Right lobe of liver (tissue), 6 donors: ENCODE measurements around the gene CUEDC1. TPM values are rescaled to one million over a fixed set of nuclear protein-coding genes. Genes with fewer than 3 reads are reported as not detected.

Experiments used
- ATAC-seq, 4 donors: fragments of 200-7000 bp; cut with Tn5 transposase; one replicate each; pipeline ENCODE4 v1.9.1; 2020; ENCODE audit warnings: mild to moderate bottlenecking in 4 of 4, moderate library complexity in 4 of 4
- DNase-seq, 3 donors: peaks; one replicate each; pipeline ENCODE4 v3.0.0-alpha.2; 2020
- H3K27ac ChIP-seq, 3 donors: fragments of 200-600 bp; one replicate each; pipeline ENCODE4 v1.8.0; 2022
- H3K27me3 ChIP-seq, 2 donors: fragments of 200-600 bp; one replicate each; pipeline ENCODE4 v1.8.0; 2022
- H3K36me3 ChIP-seq, 4 donors: fragments of 200-600 bp; sonication (generic) in 1 of 4; one replicate each; pipeline versions ENCODE4 v1.5.1 to v1.8.0; 2017 to 2022; ENCODE audit warnings: control low read depth in 1 of 4
- H3K4me1 ChIP-seq, 4 donors: fragments of 200-600 bp; sonication (generic) in 1 of 4; one replicate each; pipeline versions ENCODE4 v1.5.1 to v1.8.0; 2017 to 2022; ENCODE audit warnings: control low read depth in 1 of 4
- H3K4me3 ChIP-seq, 3 donors: fragments of 200-600 bp; one replicate each; pipeline ENCODE4 v1.8.0; 2022
- H3K9me3 ChIP-seq, 4 donors: fragments of 200-600 bp; sonication (generic) in 1 of 4; one replicate each; pipeline versions ENCODE4 v1.5.1 to v1.8.0; 2017 to 2022; ENCODE audit warnings: control low read depth in 1 of 4
- CTCF ChIP-seq, 4 donors: fragments of 200-600 bp in 3 of 4; fragments of 450-650 bp in 1 of 4; IDR thresholded peaks; one replicate each; pipeline versions ENCODE4 v1.5.1 to v1.8.0; 2016 to 2022; ENCODE audit warnings: antibody characterized with exemption in 4 of 4, mild to moderate bottlenecking in 2 of 4
- POLR2A ChIP-seq: fragments of 450-650 bp; IDR thresholded peaks from one replicate; pipeline ENCODE4 v1.6.1; 2017; ENCODE audit warnings: antibody characterized with exemption, mild to moderate bottlenecking
- WGBS: methylation state at CpG from one replicate; pipeline ENCODE4 v1.1.6; 2018; ENCODE audit warnings: low coverage, low lambda C conversion rate; ENCODE audit not compliant: insufficient coverage; ENCODE audit errors: missing lambda C conversion rate; 5-methylcytosine and 5-hydroxymethylcytosine counted together
- intact Hi-C, 2 donors: fragments of 100-400 bp; cut with DNase I; formaldehyde crosslinking; loops; one replicate each; pipeline versions ENCODE4 v1.11.2 to v1.14.1; 2022
- small RNA-seq, 2 experiments: library from RNA; depleted of rRNA; stranded (forward); fragments of <200 nt; gene quantifications; one replicate each; pipeline ENCODE3, GENCODE V24; 2016
- total RNA-seq, 6 experiments: library from RNA; depleted of rRNA in 2 of 6; stranded (reverse); fragments of >200 nt in 2 of 6; fragmentation: NEBNext Ultra II Directional in 3 of 6; extraction: Animal tissue kit (Norgen Biotek cat#: 25700) in 3 of 6; gene quantifications; one replicate each; pipeline versions ENCODE4 v1.1.0 to v1.2.4, GENCODE V29; 2016 to 2023
- donor health status: DM: no; HTN: yes; CAD: no.
- donor health status: DM: no; HTN: no; CAD: no.
- donor health status: DM: no; HTN: no; CAD: no.
- donor health status: DM: no; HTN: yes; CAD: no.
- donor health status: DM: no; HTN: yes; CAD: no.

Gene CUEDC1
- total RNA-seq, 6 experiments from 2014 or later, result 4.0 to 8.5 (median 5.5) TPM

- ATAC-seq, result no peak
- Histone ChIP-seq H3K4me1 (no peaks in the 10 kb centered on the region), H3K4me3 (no peak overlapping the region), H3K9me3 (no peaks in the 10 kb centered on the region), H3K27ac (no peak overlapping the region), H3K36me3 (no peaks in the 10 kb centered on the region), H3K27me3 (no peaks in the 10 kb centered on the region)
- no peak for DNase-seq
- TF ChIP-seq CTCF (IDR thresholded peaks at IDR 0.05) (no peak), POLR2A (no peak)
- WGBS, result 83% methylated on average over 7 of the region's 9 CpGs
- intact Hi-C loops, result no loop called here
These were observed 137.1 kb downstream of the CUEDC1 start for GRCh38 chr17:57818066-57818465.

- TF ChIP-seq CTCF (IDR thresholded peaks at IDR 0.05) (no peak), POLR2A (no peak)
- no peaks in the 10 kb centered on the region for H3K27me3 ChIP-seq
- no peaks in the 10 kb centered on the region for H3K9me3 ChIP-seq
- ATAC-seq (no peak), DNase-seq (no peak)
- H3K27ac ChIP-seq, result no peak overlapping the region
- no peak overlapping the region for H3K4me3 ChIP-seq
- intact Hi-C loops, result no loop called here
- 72% methylated on average over 3 of the region's 4 CpGs for WGBS
- no peaks in the 10 kb centered on the region for H3K36me3 ChIP-seq
- no peaks in the 10 kb centered on the region for H3K4me1 ChIP-seq
These were observed 137.9 kb downstream of the CUEDC1 start for GRCh38 chr17:57817299-57817698.

- Histone ChIP-seq H3K4me3 (no peak overlapping the region), H3K9me3 (no peaks in the 10 kb centered on the region), H3K36me3 (no peaks in the 10 kb centered on the region), H3K27ac (no peak overlapping the region), H3K4me1 (no peaks in the 10 kb centered on the region), H3K27me3 (no peaks in the 10 kb centered on the region)
- ATAC-seq (no peak), DNase-seq (no peak)
- intact Hi-C loops, result no loop called here
- TF ChIP-seq POLR2A (no peak), CTCF (IDR thresholded peaks at IDR 0.05) (no peak)
- 70% methylated on average over 1 of the region's 1 CpG for WGBS
These were observed 140.8 kb downstream of the CUEDC1 start for GRCh38 chr17:57814421-57814820.

GRCh38 chr17:57811638-57812280 is 143.5 kb downstream of the CUEDC1 start:
- ATAC-seq (no peak), DNase-seq (no peak)
- no peaks in the 10 kb centered on the region for H3K9me3 ChIP-seq
- no peaks in the 10 kb centered on the region for H3K4me1 ChIP-seq
- intact Hi-C loops, result no loop called here
- H3K36me3 ChIP-seq, result no peaks in the 10 kb centered on the region
- H3K27ac ChIP-seq, result no peak overlapping the region
- TF ChIP-seq POLR2A, result no peak
- no peak for TF ChIP-seq CTCF (IDR thresholded peaks at IDR 0.05)
- no peaks in the 10 kb centered on the region for H3K27me3 ChIP-seq
- H3K4me3 ChIP-seq, result no peak overlapping the region
- WGBS, result 39% methylated on average over 6 of the region's 8 CpGs

Small RNA genes within 50 kb of the gene (small RNA-seq; reads per million reads assigned to genes)
- 0 reads per million in 2 experiments for gene AC015813.4

Other genes starting within 250 kb of the CUEDC1 start
- gene CCDC182, start 210.1 kb downstream of the CUEDC1 start, total RNA-seq, result not detected
- gene MRPS23, start 105.4 kb downstream of the CUEDC1 start, total RNA-seq, result 10 to 100 TPM; 13.0 to 23.0 (median 15.2) TPM
- 10 to 100 TPM; 13.0 to 19.3 (median 14.6) TPM for gene VEZF1, start 32.8 kb upstream of the CUEDC1 start, total RNA-seq
- 10 to 100 TPM; 55.7 to 92.0 (median 80.0) TPM for gene SRSF1, start 51.8 kb upstream of the CUEDC1 start, total RNA-seq
- 10 to 100 TPM; 13.3 to 28.7 (median 17.7) TPM for gene DYNLL2, start 128.0 kb upstream of the CUEDC1 start, total RNA-seq
- gene OR4D1, start 193.0 kb upstream of the CUEDC1 start, total RNA-seq, result not detected
- gene OR4D2, start 211.6 kb upstream of the CUEDC1 start, total RNA-seq, result not detected
- under 1 TPM in 1 of 6 experiments, not detected in 5; 0.07 TPM for gene EPX, start 237.3 kb upstream of the CUEDC1 start, total RNA-seq